GM12873 (cell line): ENCODE results near the gene UBE3C.

Experiments
- TF ChIP-seq, protein P1 (sequence below): IDR thresholded peaks from 2 replicates; pipeline ENCODE4 v1.5.1; 2012; ENCODE audit warnings: low read depth, mild to moderate bottlenecking, moderate library complexity, low read length, control low read depth; ENCODE audit not compliant: insufficient read depth; ENCODE audit errors: missing control alignments

The UBE3C gene

DNA sequence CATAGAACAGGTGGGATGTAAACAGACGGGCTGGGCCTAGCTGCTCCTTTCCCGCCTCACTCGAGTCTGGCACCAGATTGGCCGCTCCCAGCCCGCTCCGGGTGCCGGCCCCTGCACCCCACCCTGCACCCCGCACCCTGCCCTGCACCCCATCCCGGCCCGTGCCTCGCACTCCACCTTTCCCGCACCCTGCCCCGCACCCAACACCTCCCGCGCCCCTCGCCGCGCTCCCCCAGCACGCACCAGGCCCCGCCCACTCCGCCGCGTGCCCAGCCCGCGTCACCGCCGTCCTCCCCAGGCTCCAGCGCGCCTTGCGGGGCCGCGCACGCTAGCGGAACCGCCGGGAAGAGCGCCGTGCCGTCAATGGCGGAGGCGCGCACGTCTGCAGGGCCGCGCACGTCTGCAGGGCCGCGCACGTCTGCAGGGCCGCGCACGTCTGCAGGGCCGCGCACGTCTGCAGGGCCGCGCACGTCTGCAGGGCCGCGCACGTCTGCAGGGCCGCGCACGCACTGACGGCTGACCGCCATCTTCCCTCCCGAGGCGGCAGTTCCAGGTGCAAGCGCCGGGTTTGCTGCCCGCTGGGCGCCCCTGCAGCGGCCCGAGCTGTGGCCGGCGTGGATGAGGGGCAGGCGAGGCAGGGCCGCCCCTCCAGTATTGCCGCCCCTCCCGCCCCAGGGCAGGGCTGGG, at the start of gene UBE3C:
Gene UBE3C, plus strand, starts transcription at position 503 of the 687 bp plus-strand sequence. CDS start 347 bp downstream, outside the sequence.
- TF ChIP-seq, protein P1, sequence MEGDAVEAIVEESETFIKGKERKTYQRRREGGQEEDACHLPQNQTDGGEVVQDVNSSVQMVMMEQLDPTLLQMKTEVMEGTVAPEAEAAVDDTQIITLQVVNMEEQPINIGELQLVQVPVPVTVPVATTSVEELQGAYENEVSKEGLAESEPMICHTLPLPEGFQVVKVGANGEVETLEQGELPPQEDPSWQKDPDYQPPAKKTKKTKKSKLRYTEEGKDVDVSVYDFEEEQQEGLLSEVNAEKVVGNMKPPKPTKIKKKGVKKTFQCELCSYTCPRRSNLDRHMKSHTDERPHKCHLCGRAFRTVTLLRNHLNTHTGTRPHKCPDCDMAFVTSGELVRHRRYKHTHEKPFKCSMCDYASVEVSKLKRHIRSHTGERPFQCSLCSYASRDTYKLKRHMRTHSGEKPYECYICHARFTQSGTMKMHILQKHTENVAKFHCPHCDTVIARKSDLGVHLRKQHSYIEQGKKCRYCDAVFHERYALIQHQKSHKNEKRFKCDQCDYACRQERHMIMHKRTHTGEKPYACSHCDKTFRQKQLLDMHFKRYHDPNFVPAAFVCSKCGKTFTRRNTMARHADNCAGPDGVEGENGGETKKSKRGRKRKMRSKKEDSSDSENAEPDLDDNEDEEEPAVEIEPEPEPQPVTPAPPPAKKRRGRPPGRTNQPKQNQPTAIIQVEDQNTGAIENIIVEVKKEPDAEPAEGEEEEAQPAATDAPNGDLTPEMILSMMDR = no peak

DNA sequence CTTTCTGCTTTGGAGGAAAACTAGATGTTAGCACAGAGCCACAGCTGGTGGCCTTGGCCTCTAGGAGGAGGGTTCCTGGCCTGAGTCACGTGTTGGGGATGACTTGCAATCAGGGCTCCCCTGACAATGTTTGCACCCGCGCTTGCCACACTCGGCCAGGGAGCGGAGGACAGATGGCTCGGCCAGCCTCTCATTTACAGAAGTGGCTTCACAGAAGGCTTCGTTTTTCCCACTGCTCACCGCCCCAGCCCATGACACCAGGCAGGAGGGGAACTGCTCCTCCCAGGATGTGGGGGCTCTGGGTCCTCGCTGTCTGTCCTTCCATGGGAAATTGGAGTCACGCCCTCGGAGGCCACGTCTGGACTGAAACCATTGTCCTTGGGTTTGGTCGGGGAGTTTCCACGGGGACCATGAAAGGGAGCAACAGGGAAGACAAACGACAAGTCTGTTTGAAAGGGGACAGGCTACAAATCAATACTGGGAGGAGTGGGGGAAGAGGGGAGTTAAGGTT, 49.6 kb upstream of the UBE3C start:
- TF ChIP-seq, protein P1 = no peak

DNA sequence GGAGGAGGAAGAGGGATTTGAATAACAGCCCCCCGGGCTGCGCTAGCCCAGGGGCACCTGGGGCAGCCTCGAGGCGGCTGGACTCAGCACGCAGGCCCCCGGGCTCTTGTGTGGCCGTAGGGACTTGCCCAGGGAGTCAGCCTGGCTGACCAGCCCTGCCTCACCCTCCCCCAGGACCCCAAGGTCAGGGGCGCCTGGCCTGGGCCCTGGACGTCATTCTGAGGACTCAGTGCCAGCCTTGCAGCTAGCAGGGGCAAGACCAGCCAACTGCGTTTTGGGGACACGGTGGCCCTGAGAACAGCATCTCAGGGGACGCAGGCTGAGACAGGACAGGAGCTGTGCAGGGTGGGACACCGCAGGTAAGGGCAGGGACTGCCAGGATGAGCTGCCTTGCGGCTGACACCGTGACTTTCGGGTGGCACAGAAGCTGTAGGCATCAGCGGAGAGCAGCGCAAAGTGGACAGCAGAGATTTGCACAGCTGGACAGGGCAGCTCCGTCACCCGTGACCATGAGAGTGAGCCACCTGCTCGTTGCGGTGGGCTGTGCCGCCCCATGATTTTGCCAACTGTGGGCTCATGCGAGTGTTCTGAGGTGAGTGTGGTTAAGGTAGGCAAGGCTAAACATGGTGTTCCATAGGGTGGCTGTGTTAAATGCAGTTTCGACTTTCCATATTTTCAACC, 48.1 kb upstream of the UBE3C start:
- TF ChIP-seq, protein P1 = no peak

DNA sequence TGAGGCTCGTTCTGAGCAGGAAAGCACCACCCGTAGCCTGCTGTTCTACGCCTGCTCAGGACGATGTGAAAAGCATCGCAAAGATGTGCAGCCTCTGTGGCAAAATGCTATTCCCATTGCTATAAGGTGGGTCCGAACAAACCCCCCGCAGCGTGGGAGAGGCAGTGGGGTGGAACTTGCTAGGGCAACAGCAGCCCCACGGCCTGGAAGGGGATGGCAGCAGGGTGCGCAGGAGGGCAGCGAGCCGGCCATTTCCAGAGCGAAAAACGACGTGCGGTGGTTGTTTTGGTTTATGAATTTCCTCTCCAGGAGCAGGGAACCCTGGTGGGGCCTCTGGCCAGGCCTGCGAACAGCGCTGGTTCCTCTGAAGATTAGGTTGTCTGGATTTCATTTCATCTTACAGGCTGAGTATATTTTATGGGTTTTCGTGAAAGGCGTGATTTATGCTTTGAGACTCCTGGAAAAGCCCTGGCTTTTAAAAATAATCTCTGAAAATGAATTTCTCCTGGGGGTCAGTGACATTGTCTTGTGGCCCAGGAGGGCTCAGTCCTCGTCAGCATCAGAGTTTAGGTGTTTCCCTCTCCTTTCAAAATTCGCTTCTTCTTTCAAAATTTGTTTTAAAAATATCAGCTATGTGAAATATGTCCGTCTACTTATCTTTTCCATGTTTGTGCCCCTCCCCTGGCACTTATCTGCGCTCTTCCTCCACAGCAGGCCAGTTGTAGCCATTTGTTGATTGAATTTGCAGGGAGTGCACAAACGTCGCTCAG, 42.3 kb upstream of the UBE3C start:
- TF ChIP-seq, protein P1 = no peak

DNA sequence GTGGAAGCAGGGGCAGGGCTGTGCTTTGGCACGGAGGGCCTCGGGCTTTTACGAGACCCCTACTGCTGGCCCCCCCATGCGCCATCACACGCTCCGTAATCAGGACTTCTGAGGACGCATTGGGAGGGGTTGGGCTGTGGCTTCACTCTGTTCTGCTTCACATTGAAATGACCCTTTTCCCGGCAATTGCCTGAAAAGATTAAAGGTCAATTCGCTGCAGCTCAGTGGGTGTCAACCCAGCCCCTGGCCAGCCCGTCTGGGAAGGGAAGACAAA, 41.7 kb upstream of the UBE3C start:
- TF ChIP-seq, protein P1 = no peak

DNA sequence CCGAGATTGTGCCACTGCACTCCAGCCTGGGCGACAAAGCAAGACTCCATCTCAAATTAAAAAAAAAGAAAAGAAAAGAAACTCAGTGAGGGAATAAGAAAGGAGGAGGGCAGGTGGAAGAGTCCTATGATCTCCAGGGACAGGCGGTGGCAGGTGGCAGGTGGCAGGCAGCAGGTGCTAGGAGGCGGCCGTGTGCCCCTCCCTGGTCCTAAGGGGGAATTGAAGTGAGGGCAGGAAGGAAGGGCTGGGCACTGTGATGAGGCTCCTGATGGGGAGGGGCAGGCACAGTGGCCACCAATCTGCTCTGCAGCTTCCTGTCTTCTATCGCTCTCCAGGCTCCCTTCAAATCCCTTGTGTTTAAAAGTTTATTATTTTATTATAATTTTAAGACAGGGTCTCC, 41.2 kb upstream of the UBE3C start:
- TF ChIP-seq, protein P1 = no peak

DNA sequence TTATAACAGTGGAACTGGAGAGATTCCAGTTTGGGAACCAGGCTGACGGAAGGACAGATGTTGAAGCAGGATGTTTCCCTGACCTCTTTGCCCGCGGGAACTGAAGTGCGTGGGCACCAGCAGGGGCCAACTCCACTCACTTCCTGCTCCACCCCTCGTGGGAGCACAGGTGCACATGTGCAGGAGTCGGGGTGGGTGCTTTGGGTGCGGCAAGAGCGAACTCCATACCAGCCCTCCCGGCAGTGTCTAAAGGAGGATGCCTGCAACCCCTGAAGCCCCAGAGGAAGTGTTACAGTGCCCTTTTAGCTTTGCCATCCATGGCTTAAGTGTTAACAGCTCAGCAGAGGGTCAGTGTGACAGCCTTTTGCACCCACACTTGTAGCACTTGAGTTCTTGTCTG, 27.4 kb upstream of the UBE3C start:
- TF ChIP-seq, protein P1 = no peak
